NCI-H748 (cell line): Measurements from ENCODE around the gene OR11G2.
"Not testable (repeated sequence)": the region's sequence is repeated elsewhere in the genome, so short reads cannot be mapped to it uniquely, and the experiment has no call there.

ENCODE experiments used
- DNase-seq: peaks from one replicate; lab custom pipeline; 2025; ENCODE audit not compliant: unreplicated experiment; lab: John Stamatoyannopoulos, UW

OR11G2 gene

GRCh38 chr14:20219033-20219432, 28.3 kb downstream of the OR11G2 start:
- DNase-seq: no peak

- DNase-seq: no peak
These were observed 32.7 kb downstream of the OR11G2 start, which contains the start of gene OR11H6 for GRCh38 chr14:20223410-20223809. Gene OR11H6 (plus strand): TSS chr14:20223710. CDS start chr14:20223710, 0 bp downstream.

- DNase-seq: no peak
These were observed 38.0 kb downstream of the OR11G2 start, which contains the start of gene OR11H7 for GRCh38 chr14:20228681-20229080. Gene OR11H7 (plus strand): TSS chr14:20228981.

- DNase-seq: not testable (repeated sequence)
These were observed 44.7 kb downstream of the OR11G2 start for GRCh38 chr14:20235415-20235814.

GRCh38 chr14:20247646-20248246, 57.0 kb downstream of the OR11G2 start:
- DNase-seq: peak; percentile 29
